Measurements from ENCODE around the gene TAF4.

TAF4 gene

GRCh38 chr20:62065674-62066338 is at the start of gene TAF4:
TSS of gene TAF4 (minus strand) at chr20:62065881. CDS start at chr20:62065810, 71 bp downstream.
- no peak for TF ChIP-seq CTCF (IDR thresholded peaks at IDR 0.05; ENCODE audit: insufficient read depth, low read depth, low read length, missing control alignments)
- DNase-seq (ENCODE audit: low read depth) = peak; percentile 89
- peak within 1 kb of the TSS; percentile 68 for H3K4me3 ChIP-seq (ENCODE audit: low read depth, low read length)

- no peak for DNase-seq (ENCODE audit: low read depth)
- no peak for TF ChIP-seq CTCF (IDR thresholded peaks at IDR 0.05; ENCODE audit: insufficient read depth, low read depth, low read length, missing control alignments)
- H3K4me3 ChIP-seq (ENCODE audit: low read depth, low read length) = no peak overlapping the region
Observed at GRCh38 chr20:62114894-62115293, 49.2 kb upstream of the TAF4 start.

- DNase-seq (ENCODE audit: low read depth) = no peak
- no peak for TF ChIP-seq CTCF (IDR thresholded peaks at IDR 0.05; ENCODE audit: insufficient read depth, low read depth, low read length, missing control alignments)
Observed at GRCh38 chr20:62112368-62112767, 46.7 kb upstream of the TAF4 start.

GRCh38 chr20:62111148-62111547 is 45.5 kb upstream of the TAF4 start:
- no peak for TF ChIP-seq CTCF (IDR thresholded peaks at IDR 0.05; ENCODE audit: insufficient read depth, low read depth, low read length, missing control alignments)
- DNase-seq (ENCODE audit: low read depth) = no peak
- H3K4me3 ChIP-seq (ENCODE audit: low read depth, low read length) = no peak overlapping the region

More at GRCh38 chr20:62112368-62112767, 46.7 kb upstream of the TAF4 start:
- H3K4me3 ChIP-seq (ENCODE audit: low read depth, low read length) = no peak overlapping the region

GRCh38 chr20:62105592-62105991 is 39.9 kb upstream of the TAF4 start:
- TF ChIP-seq CTCF (IDR thresholded peaks at IDR 0.05; ENCODE audit: insufficient read depth, low read depth, low read length, missing control alignments) = no peak
- no peak overlapping the region for H3K4me3 ChIP-seq (ENCODE audit: low read depth, low read length)
- no peak for DNase-seq (ENCODE audit: low read depth)

GRCh38 chr20:62104791-62105345 is 39.2 kb upstream of the TAF4 start:
- no peak overlapping the region for H3K4me3 ChIP-seq (ENCODE audit: low read depth, low read length)
- no peak for TF ChIP-seq CTCF (IDR thresholded peaks at IDR 0.05; ENCODE audit: insufficient read depth, low read depth, low read length, missing control alignments)
- DNase-seq (ENCODE audit: low read depth) = no peak

All from GM12865 (cell line).